AG08396 (cell line): ENCODE results near the gene TCEA2.

ENCODE experiments used
- DNase-seq: peaks from one replicate; pipeline ENCODE4 v3.0.0; 2012; ENCODE audit warnings: low spot score, mixed read lengths

TCEA2 gene

DNA sequence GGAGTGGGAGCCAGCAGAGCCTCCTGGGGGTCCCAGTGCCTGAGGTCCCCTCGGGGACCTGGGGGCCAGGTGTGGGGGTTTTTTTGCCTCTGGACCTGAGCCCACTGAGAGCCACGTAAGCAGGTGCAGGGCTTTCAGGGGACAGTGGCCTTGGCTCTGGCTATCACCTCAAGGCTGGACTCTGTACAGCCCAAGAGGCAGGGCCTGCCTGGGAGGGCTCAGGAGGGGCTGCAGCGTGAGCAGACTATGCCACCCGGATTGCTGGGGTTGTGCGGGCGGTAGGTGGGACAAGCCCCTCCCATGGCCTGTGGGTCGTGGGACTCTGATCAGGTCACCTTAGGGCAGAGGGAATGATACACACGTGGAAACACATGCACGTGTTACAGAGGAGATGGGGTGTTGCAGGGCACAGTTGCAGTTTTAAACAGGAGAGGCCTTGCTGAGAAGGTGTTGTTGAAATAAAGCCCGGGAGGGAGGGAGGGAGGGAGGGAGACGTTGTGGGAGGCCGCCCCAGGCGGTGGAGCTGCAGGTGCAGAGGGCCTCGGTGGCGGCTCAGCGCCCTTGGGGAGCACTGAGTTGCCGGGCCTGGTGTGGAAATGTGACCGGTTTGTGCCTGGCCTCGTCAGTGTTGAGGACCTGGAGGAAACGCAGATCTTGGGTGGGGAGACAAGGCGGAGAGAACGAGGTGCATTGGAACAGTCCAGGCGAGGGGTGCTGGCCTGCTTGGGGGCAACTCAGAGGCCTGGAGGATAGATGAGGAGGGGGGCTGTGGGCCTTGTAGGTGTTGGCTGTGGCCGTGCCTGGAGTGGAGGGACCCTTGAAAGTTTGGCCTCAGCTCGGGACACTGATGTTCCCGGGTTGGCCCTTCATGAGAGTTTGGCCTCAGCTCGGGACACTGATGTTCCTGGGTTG lies 2.3 kb downstream of the TCEA2 start:
- no peak for DNase-seq

DNA sequence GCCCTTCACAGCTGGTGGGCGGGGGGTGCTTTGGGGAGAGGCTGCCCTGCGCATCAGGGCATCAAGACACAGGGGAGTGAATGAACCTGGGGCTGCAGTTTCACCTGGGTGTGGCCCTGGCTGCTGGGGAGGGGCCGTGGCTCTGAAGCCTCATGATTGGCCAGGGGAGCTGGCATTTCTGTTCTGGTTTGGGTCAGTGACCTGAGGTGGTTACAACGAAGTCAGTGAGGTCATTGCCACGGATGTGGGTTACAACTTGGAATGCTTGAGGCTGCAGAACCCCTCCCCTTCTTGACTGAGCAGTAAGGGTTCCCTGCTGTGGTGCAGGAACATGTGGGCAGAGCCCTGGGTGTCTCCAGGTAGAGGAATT lies 3.0 kb downstream of the TCEA2 start:
- DNase-seq = peak; percentile 86

DNA sequence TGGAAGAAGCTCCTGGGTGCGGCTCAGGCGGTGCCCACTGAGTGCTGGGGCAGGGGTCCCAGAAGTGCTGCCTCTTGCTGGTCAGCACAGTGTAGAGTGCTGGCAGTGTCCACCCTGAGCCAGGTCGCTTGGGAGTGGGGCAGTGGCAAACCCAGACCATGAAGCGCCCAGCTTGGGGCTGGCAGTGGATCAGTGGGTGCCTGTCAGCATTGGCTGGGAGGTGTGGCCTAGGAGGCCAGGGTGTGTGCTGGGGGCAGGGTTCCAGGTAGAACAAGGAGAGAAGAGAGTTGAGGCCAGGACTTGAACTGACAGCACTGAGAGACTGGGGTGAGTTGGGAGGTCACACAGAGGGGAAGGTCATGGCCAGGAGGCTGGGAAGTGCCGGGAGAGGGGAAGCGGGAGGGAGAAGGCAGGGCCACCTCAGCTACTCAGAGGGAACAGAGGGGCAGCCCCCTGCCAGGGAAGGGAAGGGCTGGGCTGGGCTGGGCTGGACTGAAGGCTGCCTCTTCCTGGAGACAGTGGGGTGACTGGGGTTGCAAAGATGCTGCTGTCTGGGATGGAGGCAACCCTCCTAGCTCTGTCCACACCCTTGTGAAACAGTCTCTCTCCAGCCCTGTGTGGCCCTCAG lies 4.1 kb downstream of the TCEA2 start:
- no peak for DNase-seq

DNA sequence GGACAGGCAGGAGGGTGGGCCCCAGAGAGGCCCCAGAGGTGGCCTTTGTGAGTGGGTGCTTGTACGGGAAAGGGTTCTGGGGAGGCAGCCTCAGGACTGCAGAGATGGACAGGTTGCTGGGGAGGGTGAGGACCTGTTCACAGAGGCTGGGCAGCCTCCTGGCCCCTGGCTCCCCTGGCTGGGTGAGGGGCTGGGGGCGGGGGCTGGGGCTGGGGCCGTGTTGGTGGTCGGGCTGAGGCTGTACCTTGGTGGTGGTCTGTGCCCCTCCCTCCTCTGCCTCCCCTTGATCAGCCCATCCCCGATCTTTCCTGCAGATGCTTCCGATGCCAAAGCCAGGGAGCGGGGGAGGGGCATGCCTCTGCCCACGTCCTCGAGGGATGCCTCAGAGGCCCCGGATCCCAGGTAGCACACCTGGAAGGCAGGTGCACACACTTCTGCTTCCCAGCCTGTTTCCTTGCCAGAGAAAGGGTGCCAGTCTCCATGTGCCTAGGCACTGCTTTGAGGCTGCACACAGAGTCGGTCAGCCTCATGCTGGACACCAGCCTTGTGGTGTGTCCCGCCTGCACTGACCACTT lies 4.8 kb downstream of the TCEA2 start:
- no peak for DNase-seq

DNA sequence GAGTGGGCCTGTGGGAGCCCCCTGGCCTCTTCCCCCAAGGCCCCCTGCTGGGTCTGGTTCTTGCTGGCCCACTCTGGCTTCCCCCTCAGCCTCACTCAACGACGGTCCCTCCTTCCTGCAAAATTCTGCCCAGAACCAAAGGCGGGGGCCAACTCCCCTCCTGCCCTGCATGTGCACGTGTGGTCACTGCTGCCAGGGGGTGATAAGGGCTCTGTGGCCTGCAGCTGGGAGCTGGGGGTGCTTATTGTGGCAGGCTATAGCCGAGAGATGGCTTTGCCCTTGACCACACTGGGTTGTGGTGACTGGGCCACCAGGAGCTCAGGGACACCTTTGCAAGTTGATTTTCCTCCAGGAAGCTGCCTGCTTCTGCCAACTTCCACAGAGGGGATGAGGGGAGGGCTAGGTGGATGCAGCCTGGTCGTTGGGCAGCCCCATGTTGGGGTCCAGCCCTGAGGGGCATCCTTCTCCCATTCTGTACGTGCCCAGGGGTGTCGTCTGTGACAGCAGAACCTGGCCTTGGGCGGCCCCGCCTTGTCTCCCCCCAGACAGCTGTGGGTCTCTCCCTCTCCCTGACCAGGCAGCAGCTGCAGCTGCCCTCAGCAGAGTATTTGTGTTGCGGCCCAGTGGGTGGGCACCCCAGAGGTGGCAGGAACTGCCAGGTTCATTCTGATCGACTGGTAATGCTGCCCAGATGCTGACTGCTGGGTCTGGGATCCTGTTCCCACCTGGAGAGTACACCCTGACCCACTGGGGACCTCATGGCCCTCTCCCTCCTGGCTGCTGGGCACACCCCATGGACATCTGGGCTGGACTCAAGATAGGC lies 5.6 kb downstream of the TCEA2 start:
- DNase-seq = no peak

DNA sequence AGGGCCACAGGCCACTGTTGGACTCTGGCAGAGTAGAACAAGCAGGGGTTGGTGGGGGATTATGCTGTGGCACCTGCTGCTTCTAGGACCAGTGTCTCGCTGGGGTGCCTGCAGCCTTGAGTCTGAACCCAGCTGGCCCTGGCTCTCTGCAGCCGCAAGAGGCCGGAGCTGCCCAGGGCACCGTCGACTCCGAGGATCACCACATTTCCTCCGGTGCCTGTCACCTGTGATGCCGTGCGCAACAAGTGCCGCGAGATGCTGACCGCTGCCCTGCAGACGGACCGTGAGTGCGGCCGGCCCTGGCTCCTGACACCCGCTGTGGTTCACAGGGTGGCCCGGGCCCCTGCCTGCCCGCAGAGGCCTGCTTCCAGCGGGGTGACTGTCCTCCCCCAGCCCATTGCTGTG lies 6.2 kb downstream of the TCEA2 start:
- DNase-seq = no peak

DNA sequence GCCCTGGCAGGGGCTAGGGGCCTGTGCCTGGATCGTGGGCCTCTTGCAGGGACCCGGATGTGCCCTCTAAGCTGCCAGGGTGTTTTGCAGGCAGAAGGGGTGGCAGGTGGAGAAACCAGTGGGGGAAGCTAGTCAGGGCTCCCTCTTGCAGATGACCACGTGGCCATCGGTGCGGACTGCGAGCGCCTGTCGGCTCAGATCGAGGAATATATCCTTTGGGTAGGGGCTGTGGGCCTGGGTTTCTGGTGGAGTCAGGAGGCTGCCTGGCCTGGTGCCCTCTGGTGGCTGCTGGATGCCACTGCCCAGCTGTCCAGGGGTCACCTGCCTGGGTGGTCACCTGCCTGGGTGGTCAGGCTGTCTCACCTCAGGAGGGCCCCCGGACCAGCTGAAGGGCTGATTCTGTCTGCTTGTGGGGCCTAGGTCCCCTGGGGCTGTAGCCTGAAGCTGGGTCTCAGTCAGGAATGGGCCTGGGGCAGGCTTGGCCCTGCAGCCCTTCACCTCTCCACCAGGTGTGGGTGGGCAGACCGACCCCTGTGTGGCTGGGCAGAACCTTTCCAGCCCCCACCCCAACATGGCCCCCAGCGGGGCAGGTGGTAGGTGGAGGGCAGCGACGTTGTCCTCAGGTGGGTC lies 6.7 kb downstream of the TCEA2 start:
- DNase-seq = peak; percentile 67

DNA sequence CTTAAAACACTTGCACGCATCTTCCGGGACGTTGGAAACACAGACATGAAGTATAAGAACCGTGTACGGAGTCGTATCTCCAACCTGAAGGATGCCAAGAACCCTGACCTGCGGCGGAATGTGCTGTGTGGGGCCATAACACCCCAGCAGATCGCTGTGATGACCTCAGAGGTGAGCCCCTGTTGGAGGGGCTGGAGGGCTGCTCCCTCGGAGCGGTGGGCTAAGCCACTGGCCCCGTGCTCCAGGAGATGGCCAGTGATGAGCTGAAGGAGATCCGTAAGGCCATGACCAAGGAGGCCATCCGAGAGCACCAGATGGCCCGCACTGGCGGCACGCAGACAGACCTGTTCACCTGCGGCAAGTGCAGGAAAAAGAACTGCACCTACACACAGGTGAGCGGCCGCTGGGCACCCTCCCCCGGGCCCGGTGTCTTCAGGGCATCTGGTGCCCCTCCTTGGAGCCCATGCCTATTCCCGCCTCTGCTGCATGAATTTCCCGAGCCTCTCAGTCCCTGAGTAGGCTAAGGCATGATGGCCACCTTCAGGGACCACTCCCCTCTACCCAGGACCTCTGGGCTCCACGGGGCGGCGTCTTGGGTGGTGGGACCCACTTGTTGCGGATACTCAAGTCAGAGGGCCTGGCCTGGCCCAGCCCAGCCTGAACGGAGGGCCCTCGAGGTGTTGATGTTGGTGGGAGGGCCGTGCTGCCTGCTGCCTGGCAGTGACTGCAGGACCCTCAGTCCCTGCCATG lies 7.4 kb downstream of the TCEA2 start:
- DNase-seq = no peak

DNA sequence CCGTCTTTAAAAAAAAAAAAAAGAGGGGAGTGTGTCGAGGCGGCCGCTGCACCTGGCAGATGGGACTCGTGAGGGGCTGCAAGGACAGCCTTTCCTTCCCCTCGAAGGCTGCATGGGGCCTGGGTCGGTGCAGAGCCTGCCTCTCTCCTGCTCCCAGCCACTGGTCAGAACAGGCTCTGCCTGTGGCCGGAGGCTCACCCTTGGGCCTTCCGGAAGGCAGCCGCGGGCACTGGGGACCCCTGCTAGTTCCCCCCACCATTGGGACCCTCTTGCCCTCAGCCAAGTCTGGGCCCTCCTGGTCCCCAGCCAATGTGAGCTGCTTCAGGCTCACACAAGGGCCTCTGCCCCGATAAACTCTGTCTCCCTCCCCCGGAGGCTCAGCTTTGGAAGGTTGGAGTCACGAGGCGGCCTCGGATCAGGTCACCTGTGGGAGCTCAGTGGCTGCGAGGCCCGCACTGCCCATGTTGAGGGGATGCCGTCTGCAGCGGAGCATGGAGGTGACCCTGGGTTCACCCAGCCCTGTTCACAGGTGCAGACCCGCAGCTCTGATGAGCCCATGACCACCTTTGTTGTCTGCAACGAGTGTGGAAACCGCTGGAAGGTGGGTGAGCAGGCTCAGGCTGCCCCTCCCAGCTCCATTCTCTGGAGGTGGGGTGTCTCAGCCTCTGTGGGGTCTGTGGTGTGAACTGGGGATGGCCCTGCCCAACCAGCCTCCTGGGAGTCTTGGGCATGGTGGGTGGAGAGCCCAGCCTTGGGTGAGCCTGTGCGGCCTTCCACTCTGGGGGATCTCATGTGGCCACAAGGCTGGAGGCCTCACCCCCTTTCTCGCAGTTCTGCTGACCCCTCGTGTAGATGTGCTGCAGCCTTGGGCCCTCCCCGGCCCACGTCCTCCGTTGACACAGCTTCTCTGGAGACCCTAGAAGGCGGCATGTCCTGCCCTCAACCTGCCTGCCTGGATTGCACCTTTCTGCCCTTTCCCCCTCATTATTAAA lies 8.6 kb downstream of the TCEA2 start:
- DNase-seq = no peak

DNA sequence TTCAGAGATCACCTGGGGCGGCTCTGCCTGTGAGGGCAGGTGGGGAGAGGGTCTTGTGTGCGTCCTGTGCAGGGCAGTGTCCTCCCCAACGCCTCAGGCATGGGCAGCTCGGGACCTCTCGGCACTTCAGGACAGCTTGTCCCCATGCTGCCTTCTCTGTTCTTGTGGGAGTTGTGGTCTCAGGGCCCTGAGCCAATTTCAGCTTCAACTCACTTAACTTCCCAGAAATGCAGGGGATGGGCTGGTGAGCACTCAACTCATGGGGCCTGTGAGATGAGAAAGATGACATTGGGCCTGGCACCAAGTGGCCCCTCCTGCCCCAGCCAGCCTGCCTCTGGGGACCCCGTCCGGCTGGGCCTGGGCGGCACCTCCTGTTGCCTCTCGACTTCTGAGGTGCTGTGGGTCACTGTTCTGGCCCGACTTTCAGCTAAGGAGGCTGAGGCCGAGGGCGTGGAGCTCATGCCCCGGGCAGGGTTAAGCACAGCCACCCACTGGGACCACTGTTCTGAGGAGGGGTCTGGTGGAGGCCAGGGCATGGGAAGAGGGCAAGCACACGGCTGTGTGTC lies 9.6 kb downstream of the TCEA2 start:
- no peak for DNase-seq

DNA sequence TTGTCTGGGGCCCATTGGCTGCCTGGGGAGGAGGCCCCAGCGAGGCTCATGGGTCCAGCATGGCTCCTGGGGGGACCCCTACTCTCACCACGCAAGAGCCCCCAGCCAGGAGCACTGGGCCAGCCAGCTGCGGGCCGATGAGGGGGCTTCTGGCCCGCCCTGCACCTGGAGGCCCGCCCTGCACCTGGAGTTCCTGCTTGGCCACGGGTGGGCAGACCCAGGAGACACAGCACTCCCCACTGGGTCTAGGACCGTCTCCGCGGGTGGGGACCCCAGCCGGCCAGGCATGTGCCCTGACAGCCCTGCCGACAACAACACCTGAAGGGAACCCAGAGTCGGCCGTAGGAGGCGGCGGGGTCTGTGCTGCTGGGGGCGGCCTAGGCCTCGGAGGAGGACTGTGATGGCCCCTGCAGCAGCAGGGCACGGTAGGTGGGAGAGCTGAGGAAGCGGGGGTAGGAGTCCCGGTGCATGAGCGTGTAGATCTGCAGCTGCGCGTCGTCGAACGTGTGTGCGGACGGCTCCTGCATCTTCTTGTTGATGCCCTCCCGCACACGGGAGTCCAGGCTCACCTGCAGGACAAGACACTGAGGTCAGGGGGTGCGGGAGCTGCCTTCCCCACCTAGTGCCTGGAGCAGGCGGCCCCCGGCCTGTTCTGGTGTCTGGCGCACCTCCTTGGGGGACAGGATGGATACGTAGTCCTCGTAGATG lies 10.6 kb downstream of the TCEA2 start:
- no peak for DNase-seq

DNA sequence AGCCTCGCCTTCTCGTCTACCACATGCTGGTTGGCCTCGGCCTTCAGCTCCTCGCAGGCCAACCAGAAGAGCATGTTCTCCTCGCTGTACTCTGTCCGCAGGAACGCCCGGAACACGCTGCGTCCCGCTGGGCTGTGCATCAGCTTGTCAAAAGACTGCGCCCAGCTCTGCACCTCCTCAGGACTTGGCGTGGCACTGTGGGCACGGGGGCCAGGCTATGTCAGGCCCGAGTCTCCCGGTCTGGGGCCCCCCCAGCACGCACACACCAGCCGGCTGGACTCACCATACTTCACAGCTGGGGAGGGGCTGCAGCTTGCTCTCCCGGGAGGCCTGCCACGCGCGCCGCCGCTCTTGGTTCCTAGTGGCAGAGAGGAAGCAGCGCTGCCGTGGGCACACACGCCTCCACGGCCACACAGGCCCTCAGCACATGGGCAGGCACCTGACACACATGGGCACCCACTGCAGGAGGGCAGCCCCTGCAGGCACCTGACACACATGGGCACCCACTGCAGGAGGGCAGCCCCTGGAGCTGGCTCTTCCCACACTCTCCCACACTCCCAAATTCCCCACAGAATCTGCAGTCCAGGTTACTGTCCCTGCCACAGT lies 11.3 kb downstream of the TCEA2 start:
- no peak for DNase-seq

DNA sequence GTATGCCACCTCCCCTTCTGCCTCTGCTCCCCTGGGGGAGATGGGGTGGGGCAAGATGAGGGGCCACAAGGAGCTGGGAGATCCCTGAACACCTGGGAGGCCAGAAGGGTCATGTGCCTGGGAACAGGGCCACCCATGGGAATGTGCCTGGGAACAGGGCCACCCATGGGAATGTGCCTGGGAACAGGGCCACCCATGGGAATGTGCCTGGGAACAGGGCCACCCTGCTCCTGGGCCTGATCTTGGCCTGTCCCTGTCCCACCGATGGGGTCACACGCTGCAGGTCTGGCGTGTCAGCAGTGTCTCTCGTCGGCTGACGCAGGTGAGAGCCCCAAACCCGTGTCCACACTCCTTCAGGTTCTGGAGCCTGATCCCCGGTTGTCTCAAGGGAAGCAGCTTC lies 12.0 kb downstream of the TCEA2 start:
- DNase-seq = no peak

DNA sequence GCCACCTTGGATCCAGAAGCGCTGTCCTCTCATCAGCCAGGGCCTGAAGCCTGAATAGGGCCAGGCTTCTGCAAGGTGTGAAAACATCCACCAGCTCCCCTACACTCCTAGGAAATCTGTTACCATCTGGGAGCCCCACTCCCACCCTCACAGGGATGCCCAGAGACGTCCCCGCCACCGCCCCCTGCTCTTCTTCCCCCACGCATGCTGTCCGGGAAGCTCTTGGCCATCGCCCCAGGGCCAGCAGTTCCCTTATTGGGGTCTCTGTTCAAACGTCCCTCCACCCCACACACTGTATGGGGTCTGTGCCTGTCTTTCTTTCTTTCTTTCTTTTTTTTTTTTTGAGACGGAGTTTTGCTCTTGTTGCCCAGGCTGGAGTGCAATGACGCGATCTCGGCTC lies 12.6 kb downstream of the TCEA2 start:
- no peak for DNase-seq

DNA sequence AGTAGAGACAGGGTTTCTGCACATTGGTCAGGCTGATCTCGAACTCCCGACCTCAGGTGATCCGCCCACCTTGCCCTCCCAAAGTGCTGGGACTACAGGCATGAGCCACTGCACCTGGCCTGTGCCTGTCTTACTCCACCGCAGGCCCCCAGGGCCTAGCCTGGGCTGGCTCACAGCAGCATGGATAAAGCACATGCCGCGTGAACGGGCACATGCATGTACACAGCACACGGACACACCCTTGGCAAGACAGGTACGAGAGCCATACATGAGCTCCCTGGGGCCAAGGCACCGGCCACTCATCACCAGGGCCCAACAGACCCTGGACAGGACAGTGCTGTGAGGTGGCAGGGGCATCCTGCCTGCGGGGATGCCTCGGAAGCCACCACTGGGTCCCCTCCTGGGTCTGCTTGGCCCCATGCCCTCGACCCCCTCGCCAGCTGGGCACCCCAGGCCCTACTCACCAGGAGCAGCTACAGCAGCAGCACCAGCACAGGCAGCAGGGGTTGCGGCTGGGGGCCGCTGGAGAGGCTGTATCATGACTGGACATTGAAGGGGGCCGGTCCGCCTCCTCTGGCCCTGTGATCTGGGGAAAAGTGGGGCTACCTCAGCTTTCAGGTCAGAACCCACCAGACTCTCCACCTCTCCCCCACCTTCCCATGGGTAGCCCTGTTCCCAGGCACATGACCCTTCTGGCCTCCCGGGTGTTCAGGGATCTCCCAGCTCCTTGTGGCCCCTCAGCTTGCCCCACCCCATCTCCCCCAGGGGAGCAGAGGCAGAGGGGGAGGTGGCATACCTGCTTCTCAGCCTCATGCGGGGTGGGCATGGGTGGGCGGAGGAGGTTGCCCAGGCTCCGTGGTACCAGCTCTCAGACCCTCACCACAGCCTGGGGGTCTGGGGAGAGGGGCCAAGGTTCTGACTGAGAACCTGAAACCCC lies 13.3 kb downstream of the TCEA2 start:
- DNase-seq = no peak

DNA sequence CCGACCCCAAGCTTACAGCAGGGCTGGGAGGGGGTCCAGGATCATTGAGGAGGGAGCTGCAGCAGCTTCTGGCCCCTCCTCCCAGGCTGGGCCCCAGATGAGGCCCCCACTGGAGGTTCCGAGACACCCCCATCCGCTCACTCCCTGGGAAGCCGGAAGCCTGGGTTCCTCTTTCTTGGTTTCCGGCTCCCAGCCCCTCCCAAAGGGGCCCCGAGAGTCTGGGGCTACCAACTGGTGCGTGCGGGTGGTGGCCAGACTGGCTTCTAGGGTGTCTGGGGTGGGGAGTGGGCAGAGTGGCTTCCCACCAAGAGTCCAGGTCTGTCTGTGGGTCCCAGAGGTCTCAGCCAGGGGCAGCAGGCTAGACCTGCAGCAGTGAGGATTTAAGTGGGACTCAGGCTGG lies 14.1 kb downstream of the TCEA2 start:
- DNase-seq = no peak

DNA sequence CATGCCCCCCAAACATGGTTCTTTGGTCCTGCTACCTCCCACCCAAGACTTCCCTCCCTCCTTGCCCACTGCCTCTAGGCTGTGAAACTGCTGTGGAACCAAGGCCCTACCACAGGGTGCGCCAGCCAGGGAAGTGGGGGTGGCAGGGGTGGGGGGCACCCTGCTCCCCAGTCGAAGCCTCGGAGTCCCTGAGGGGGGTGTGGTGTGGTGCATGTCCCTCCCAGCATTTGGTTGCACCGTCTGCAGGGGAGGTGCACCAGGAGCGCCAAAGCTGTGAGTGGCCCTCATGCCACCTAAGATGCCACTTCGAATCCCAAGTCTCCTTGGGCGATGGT lies 14.5 kb downstream of the TCEA2 start:
- no peak for DNase-seq
